IPS-18c (cell line): ENCODE results near the gene HIPK2.

Experiments
- H3K4me3 ChIP-seq: 2 replicates; pipeline ENCODE4 v1.7.0; 2013; ENCODE audit warnings: low read depth, mild to moderate bottlenecking, low read length, moderate library complexity; ENCODE audit not compliant: insufficient read depth
- H3K9me3 ChIP-seq: one replicate; pipeline ENCODE4 v1.6.1; 2013; ENCODE audit warnings: mild to moderate bottlenecking, low read length, moderate library complexity; ENCODE audit not compliant: control insufficient read depth, insufficient read depth

Gene HIPK2

GRCh38 chr7:139767561-139767982, 10.2 kb downstream of the HIPK2 start:
- Histone ChIP-seq H3K4me3 (no peak overlapping the region), H3K9me3 (no peaks in the 10 kb centered on the region)

- no peak overlapping the region for H3K4me3 ChIP-seq
- H3K9me3 ChIP-seq = no peaks in the 10 kb centered on the region
Measured at GRCh38 chr7:139765143-139765542, 12.7 kb downstream of the HIPK2 start.

GRCh38 chr7:139763330-139763729, 14.5 kb downstream of the HIPK2 start:
- Histone ChIP-seq H3K4me3 (no peak overlapping the region), H3K9me3 (no peaks in the 10 kb centered on the region)

- Histone ChIP-seq H3K9me3 (no peaks in the 10 kb centered on the region), H3K4me3 (no peak overlapping the region)
Measured at GRCh38 chr7:139762886-139763285, 14.9 kb downstream of the HIPK2 start.

- no peaks in the 10 kb centered on the region for H3K9me3 ChIP-seq
Measured at GRCh38 chr7:139758388-139758787, 19.4 kb downstream of the HIPK2 start.

GRCh38 chr7:139757968-139758367, 19.8 kb downstream of the HIPK2 start:
- Histone ChIP-seq H3K4me3 (no peak overlapping the region), H3K9me3 (no peaks in the 10 kb centered on the region)

More at GRCh38 chr7:139758388-139758787, 19.4 kb downstream of the HIPK2 start:
- no peak overlapping the region for H3K4me3 ChIP-seq

- H3K9me3 ChIP-seq = no peaks in the 10 kb centered on the region
Measured at GRCh38 chr7:139753693-139754111, 24.1 kb downstream of the HIPK2 start.

GRCh38 chr7:139753081-139753692, 24.6 kb downstream of the HIPK2 start:
- H3K4me3 ChIP-seq = no peak overlapping the region
- H3K9me3 ChIP-seq = no peaks in the 10 kb centered on the region

More at GRCh38 chr7:139753693-139754111, 24.1 kb downstream of the HIPK2 start:
- H3K4me3 ChIP-seq = no peak overlapping the region

- no peak overlapping the region for H3K4me3 ChIP-seq
- no peaks in the 10 kb centered on the region for H3K9me3 ChIP-seq
Measured at GRCh38 chr7:139752604-139753003, 25.2 kb downstream of the HIPK2 start.

GRCh38 chr7:139752148-139752547, 25.6 kb downstream of the HIPK2 start:
- H3K9me3 ChIP-seq = no peaks in the 10 kb centered on the region
- no peak overlapping the region for H3K4me3 ChIP-seq

- H3K4me3 ChIP-seq = no peak overlapping the region
- no peaks in the 10 kb centered on the region for H3K9me3 ChIP-seq
Measured at GRCh38 chr7:139750459-139751095, 27.2 kb downstream of the HIPK2 start.

- Histone ChIP-seq H3K4me3 (no peak overlapping the region), H3K9me3 (no peaks in the 10 kb centered on the region)
Measured at GRCh38 chr7:139749545-139749944, 28.3 kb downstream of the HIPK2 start.

GRCh38 chr7:139748941-139749340, 28.9 kb downstream of the HIPK2 start:
- Histone ChIP-seq H3K4me3 (no peak overlapping the region), H3K9me3 (no peaks in the 10 kb centered on the region)

- Histone ChIP-seq H3K4me3 (no peak overlapping the region), H3K9me3 (no peaks in the 10 kb centered on the region)
Measured at GRCh38 chr7:139748373-139748765, 29.4 kb downstream of the HIPK2 start.

- no peaks in the 10 kb centered on the region for H3K9me3 ChIP-seq
- H3K4me3 ChIP-seq = no peak overlapping the region
Measured at GRCh38 chr7:139747662-139748372, 30.0 kb downstream of the HIPK2 start.

GRCh38 chr7:139746652-139747051, 31.1 kb downstream of the HIPK2 start:
- H3K4me3 ChIP-seq = no peak overlapping the region

GRCh38 chr7:139745678-139746143, 32.1 kb downstream of the HIPK2 start:
- no peaks in the 10 kb centered on the region for H3K9me3 ChIP-seq
- H3K4me3 ChIP-seq = no peak overlapping the region

More at GRCh38 chr7:139746652-139747051, 31.1 kb downstream of the HIPK2 start:
- H3K9me3 ChIP-seq = no peaks in the 10 kb centered on the region
